NCI-H82 treated with DMSO at 0.1 percent for 48 hours (cell line): ENCODE data around the gene LSM14B.

Experiments used
- DNase-seq: peaks from one replicate; lab custom pipeline; 2025; ENCODE audit not compliant: unreplicated experiment; lab: John Stamatoyannopoulos, UW

The LSM14B gene

GRCh38 chr20:62132421-62132820, 10.1 kb downstream of the LSM14B start:
- DNase-seq, result no peak

GRCh38 chr20:62133051-62133845, 11.0 kb downstream of the LSM14B start:
- no peak for DNase-seq

- DNase-seq, result no peak
Measured at GRCh38 chr20:62133864-62134263, 11.6 kb downstream of the LSM14B start.

- no peak for DNase-seq
Measured at GRCh38 chr20:62134735-62135231, 12.5 kb downstream of the LSM14B start.

GRCh38 chr20:62135573-62136266, 13.4 kb downstream of the LSM14B start:
- DNase-seq, result no peak

GRCh38 chr20:62136283-62137091, 14.2 kb downstream of the LSM14B start:
- DNase-seq, result peak; percentile 35

- DNase-seq, result no peak
Measured at GRCh38 chr20:62137092-62137384, 14.8 kb downstream of the LSM14B start.

GRCh38 chr20:62137478-62138203, 15.4 kb downstream of the LSM14B start:
- no peak for DNase-seq

- no peak for DNase-seq
Measured at GRCh38 chr20:62138204-62138543, 15.9 kb downstream of the LSM14B start.

GRCh38 chr20:62138912-62139311, 16.6 kb downstream of the LSM14B start:
- no peak for DNase-seq

GRCh38 chr20:62139636-62140035, 17.4 kb downstream of the LSM14B start:
- no peak for DNase-seq

- no peak for DNase-seq
Measured at GRCh38 chr20:62141043-62141396, 18.7 kb downstream of the LSM14B start.

- DNase-seq, result no peak
Measured at GRCh38 chr20:62141397-62142251, 19.3 kb downstream of the LSM14B start.

- DNase-seq, result no peak
Measured at GRCh38 chr20:62142252-62143080, 20.2 kb downstream of the LSM14B start.

GRCh38 chr20:62143081-62143956, 21.0 kb downstream of the LSM14B start, which contains the start of the genes PSMA7 and SS18L1:
PSMA7 (minus strand) TSS chr20:62143394; CDS start chr20:62143303, 91 bp downstream.
SS18L1 (plus strand) TSS chr20:62143769; CDS start chr20:62143821, 52 bp downstream.
- peak; percentile 27 for DNase-seq

- no peak for DNase-seq
Measured at GRCh38 chr20:62143957-62144825, 21.9 kb downstream of the LSM14B start.

- no peak for DNase-seq
Measured at GRCh38 chr20:62145688-62146018, 23.4 kb downstream of the LSM14B start.
